Measurements from ENCODE around the gene ZNF440.
"Not testable (repeated sequence)": the region's sequence is repeated elsewhere in the genome, so short reads cannot be mapped to it uniquely, and the experiment has no call there.

DNA sequence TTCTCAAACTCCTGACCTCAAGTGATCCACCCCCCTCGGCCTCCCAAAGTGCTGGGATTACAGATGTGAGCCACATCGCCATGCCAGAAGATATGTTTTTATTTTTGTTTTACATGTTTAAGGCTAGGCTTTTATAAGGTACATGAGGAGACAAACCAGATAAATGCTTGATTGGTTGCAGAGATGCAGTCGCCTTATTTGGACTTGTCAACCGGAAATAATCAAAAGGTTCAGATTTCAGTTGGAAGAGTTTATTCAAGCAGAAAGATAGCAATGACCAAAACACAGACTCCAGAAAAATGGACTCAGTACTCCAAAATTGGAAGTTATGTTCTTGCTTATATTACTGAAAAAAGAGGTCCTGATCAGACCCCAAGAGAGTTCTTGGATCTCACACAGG, 36.2 kb downstream of the ZNF440 start:
- not testable (repeated sequence) for TF ChIP-seq CTCF, POLR2A (IDR thresholded peaks at IDR 0.05)
